HEK293T (cell line): ENCODE data around the gene AGTPBP1.
"Not testable (repeated sequence)": the region's sequence is repeated elsewhere in the genome, so short reads cannot be mapped to it uniquely, and the experiment has no call there.

Experiments used
- ARNT ChIP-seq: fragments of 450-650 bp; IDR thresholded peaks from 2 replicates; pipeline ENCODE4 v1.6.1; 2017; ENCODE audit warnings: mild to moderate bottlenecking
- BHLHE40 ChIP-seq: fragments of 450-650 bp; IDR thresholded peaks from 2 replicates; pipeline ENCODE4 v1.6.1; 2016; ENCODE audit warnings: mild to moderate bottlenecking, moderate library complexity, borderline replicate concordance
- ELF4 ChIP-seq: fragments of 450-650 bp; IDR thresholded peaks from 2 replicates; pipeline ENCODE4 v1.6.1; 2017; ENCODE audit warnings: antibody characterized with exemption
- FOXA1 ChIP-seq: fragments of 450-650 bp; IDR thresholded peaks from 2 replicates; pipeline ENCODE4 v1.6.1; 2016; ENCODE audit warnings: mild to moderate bottlenecking
- FOXK2 ChIP-seq: fragments of 450-650 bp; IDR thresholded peaks from 2 replicates; pipeline ENCODE4 v1.6.1; 2016; ENCODE audit warnings: mild to moderate bottlenecking
- FOXM1 ChIP-seq: fragments of 450-650 bp; IDR thresholded peaks from 2 replicates; pipeline ENCODE4 v1.6.1; 2017; ENCODE audit warnings: mild to moderate bottlenecking, borderline replicate concordance
- L3MBTL2 ChIP-seq: fragments of 450-650 bp; conservative IDR thresholded peaks from 2 replicates; pipeline ENCODE4 v1.6.1; 2016; ENCODE audit warnings: mild to moderate bottlenecking
- NFRKB ChIP-seq: fragments of 450-650 bp; IDR thresholded peaks from 2 replicates; pipeline ENCODE4 v1.6.1; 2016; ENCODE audit warnings: mild to moderate bottlenecking, moderate library complexity
- SP1 ChIP-seq: fragments of 450-650 bp; IDR thresholded peaks from 2 replicates; pipeline ENCODE4 v1.6.1; 2017
- SUZ12 ChIP-seq: fragments of 450-650 bp; IDR thresholded peaks from 2 replicates; pipeline ENCODE4 v1.6.1; 2016; ENCODE audit warnings: mild to moderate bottlenecking
- TARDBP ChIP-seq: fragments of 450-650 bp; IDR thresholded peaks from 2 replicates; pipeline ENCODE4 v1.6.1; 2016
- ZNF384 ChIP-seq: fragments of 450-650 bp; IDR thresholded peaks from 2 replicates; pipeline ENCODE4 v1.6.1; 2016
- TF ChIP-seq, protein P1 (sequence below): fragments of 450-650 bp; IDR thresholded peaks from 2 replicates; pipeline ENCODE4 v1.6.1; 2016

DNA sequence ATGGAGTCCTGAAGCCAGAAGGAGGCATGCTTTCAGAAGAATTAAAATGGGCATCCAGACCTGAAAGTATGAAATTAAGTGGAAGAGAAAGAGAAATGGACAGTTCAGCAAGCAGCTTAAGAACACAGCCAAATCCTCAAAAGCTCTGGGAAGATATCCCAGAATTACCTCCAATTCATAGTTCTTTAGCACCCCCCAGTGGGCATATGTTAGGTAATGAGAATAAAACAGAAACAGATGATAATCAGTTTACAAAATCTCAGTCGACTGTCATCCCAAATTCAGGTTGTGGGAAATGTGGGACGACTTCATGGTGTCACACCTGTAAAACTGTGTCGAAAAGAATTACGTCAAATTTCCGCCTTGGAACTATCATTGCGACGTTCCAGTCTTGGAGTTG lies 44.4 kb upstream of the AGTPBP1 start:
- not testable (repeated sequence) for TF ChIP-seq SP1, FOXA1, SUZ12, BHLHE40, NFRKB, ARNT, FOXM1, ZNF384, TARDBP, L3MBTL2, FOXK2, ELF4
- TF ChIP-seq, protein P1, sequence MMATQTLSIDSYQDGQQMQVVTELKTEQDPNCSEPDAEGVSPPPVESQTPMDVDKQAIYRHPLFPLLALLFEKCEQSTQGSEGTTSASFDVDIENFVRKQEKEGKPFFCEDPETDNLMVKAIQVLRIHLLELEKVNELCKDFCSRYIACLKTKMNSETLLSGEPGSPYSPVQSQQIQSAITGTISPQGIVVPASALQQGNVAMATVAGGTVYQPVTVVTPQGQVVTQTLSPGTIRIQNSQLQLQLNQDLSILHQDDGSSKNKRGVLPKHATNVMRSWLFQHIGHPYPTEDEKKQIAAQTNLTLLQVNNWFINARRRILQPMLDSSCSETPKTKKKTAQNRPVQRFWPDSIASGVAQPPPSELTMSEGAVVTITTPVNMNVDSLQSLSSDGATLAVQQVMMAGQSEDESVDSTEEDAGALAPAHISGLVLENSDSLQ, result not testable (repeated sequence)
